MM.1S (cell line): ENCODE results near the gene PPP2R5E.

Experiments used
- EZH2 ChIP-seq: fragments of 300-600 bp; sonication (generic); optimal IDR thresholded peaks from 2 replicates; pipeline ENCODE3; 2017; ENCODE audit warnings: low read depth, mild to moderate bottlenecking, antibody characterized with exemption, low read length, mixed read lengths
- TF ChIP-seq, protein P1 (sequence below): fragments of 300-600 bp; sonication (generic); IDR thresholded peaks from 2 replicates; pipeline ENCODE4 v1.5.1; 2016; ENCODE audit warnings: antibody characterized with exemption, low read length, mixed read lengths

DNA sequence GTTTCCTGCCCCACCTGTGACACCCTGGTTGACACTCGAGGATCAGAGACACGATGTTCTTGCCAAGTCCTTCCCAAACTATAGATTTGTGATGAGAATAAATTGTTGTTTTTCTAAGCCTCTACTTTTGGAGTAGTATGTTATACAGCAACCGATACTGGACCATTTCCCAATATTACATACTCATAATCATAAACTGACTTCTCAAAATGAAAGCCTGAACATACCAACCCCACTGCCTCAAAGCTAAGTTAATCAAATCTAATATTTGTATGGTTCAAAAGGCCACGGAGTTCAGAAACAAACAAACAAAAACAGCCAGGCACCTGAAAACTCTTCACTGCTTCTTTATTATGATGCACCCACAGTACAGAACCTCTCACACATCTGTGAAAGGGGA is 172.1 kb downstream of the PPP2R5E start:
- TF ChIP-seq, protein P1, sequence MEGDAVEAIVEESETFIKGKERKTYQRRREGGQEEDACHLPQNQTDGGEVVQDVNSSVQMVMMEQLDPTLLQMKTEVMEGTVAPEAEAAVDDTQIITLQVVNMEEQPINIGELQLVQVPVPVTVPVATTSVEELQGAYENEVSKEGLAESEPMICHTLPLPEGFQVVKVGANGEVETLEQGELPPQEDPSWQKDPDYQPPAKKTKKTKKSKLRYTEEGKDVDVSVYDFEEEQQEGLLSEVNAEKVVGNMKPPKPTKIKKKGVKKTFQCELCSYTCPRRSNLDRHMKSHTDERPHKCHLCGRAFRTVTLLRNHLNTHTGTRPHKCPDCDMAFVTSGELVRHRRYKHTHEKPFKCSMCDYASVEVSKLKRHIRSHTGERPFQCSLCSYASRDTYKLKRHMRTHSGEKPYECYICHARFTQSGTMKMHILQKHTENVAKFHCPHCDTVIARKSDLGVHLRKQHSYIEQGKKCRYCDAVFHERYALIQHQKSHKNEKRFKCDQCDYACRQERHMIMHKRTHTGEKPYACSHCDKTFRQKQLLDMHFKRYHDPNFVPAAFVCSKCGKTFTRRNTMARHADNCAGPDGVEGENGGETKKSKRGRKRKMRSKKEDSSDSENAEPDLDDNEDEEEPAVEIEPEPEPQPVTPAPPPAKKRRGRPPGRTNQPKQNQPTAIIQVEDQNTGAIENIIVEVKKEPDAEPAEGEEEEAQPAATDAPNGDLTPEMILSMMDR, result no peak
- no peak for TF ChIP-seq EZH2
